ENCODE results near the gene LRRC38.

- no peak for TF ChIP-seq CTCF (IDR thresholded peaks at IDR 0.05)
- no peak for TF ChIP-seq POLR2A (IDR thresholded peaks at IDR 0.05)
Observed at GRCh38 chr1:13550663-13551062, 36.9 kb upstream of the LRRC38 start.

Measured in adrenal gland (tissue), 5 donors.